SK-N-SH (cell line): ENCODE results near the gene NANS. TPM values are rescaled to one million over a fixed set of nuclear protein-coding genes. Genes with fewer than 3 reads are reported as not detected.

Source experiments
- CTCF ChIA-PET: fragments of 300-600, 350-600 bp; formaldehyde crosslinking; extraction: SDS; loops from one replicate; lab custom pipeline; 2021; lab: Yijun Ruan, JAX
- POLR2A ChIA-PET: fragments of 350-600 bp; sonication (Branson Sonifier 250); formaldehyde crosslinking; extraction: SDS; loops from one replicate; lab custom pipeline; 2020; ENCODE audit warnings: antibody characterized with exemption, inconsistent platforms; lab: Yijun Ruan, JAX
- DNase-seq: peaks from one replicate; pipeline ENCODE4 v3.0.0; 2012
- H2AFZ ChIP-seq: fragments of 200-600 bp; sonication (generic); 2 replicates; pipeline ENCODE4 v1.8.1; 2016; ENCODE audit warnings: antibody characterized with exemption, mild to moderate bottlenecking, low read depth
- H3F3A ChIP-seq: fragments of 200-600 bp; sonication (generic); replicated peaks from 2 replicates; pipeline ENCODE3; 2016; ENCODE audit warnings: antibody characterized with exemption, mild to moderate bottlenecking; ENCODE audit not compliant: insufficient read depth
- H3K27ac ChIP-seq, 2 experiments: fragments of 200-500 bp in 1 of 2; fragments of 200-600 bp in 1 of 2; sonication (Bioruptor generic) in 1 of 2; sonication (generic), shearing (Covaris generic) in 1 of 2; 2 replicates each; pipeline versions ENCODE4 v1.5.1 to v1.6.1; 2014 to 2016; ENCODE audit warnings: low read depth in 2 of 2, inconsistent platforms in 1 of 2, low read length in 1 of 2, mild to moderate bottlenecking in 1 of 2, mixed read lengths in 1 of 2
- H3K27me3 ChIP-seq: fragments of 200-600 bp; sonication (generic), shearing (Covaris generic); 2 replicates; pipeline ENCODE4 v1.6.1; 2016; ENCODE audit warnings: mixed run types; ENCODE audit not compliant: insufficient read depth
- H3K36me3 ChIP-seq, 2 experiments: fragments of 200-500 bp in 1 of 2; fragments of 200-600 bp in 1 of 2; sonication (Bioruptor generic) in 1 of 2; sonication (generic) in 1 of 2; replicated peaks in 1 of 2; 2 replicates each; pipeline versions ENCODE3 to v1.5.1; 2014 to 2016; ENCODE audit warnings: low read length in 1 of 2, mild to moderate bottlenecking in 1 of 2; ENCODE audit not compliant: insufficient read depth in 2 of 2, control insufficient read depth in 1 of 2
- H3K4me1 ChIP-seq, 2 experiments: fragments of 200-500 bp in 1 of 2; fragments of 200-600 bp in 1 of 2; sonication (Bioruptor generic) in 1 of 2; sonication (generic), shearing (Covaris generic) in 1 of 2; 2 replicates each; pipeline versions ENCODE4 v1.5.1 to v1.6.1; 2014 to 2016; ENCODE audit warnings: low read depth in 1 of 2, low read length in 1 of 2, mixed run types in 1 of 2; ENCODE audit not compliant: insufficient read depth in 2 of 2, control insufficient read depth in 1 of 2
- H3K4me2 ChIP-seq: fragments of 200-600 bp; sonication (generic), shearing (Covaris generic); 2 replicates; pipeline ENCODE4 v1.6.1; 2017; ENCODE audit warnings: mixed run types
- H3K4me3 ChIP-seq, 2 experiments: fragments of 200-500 bp in 1 of 2; fragments of 200-600 bp in 1 of 2; sonication (Bioruptor generic) in 1 of 2; sonication (generic), shearing (Covaris generic) in 1 of 2; 2 replicates each; pipeline versions ENCODE4 v1.5.1 to v1.8.1; 2014 to 2016; ENCODE audit warnings: low read depth in 2 of 2, inconsistent platforms in 1 of 2, low read length in 1 of 2, mild to moderate bottlenecking in 1 of 2, mixed read lengths in 1 of 2, moderate library complexity in 1 of 2
- H3K79me2 ChIP-seq: fragments of 200-600 bp; sonication (generic); 2 replicates; pipeline ENCODE4 v1.8.1; 2017; ENCODE audit warnings: mild to moderate bottlenecking; ENCODE audit not compliant: insufficient read depth
- H3K9ac ChIP-seq: fragments of 200-600 bp; sonication (generic); 2 replicates; pipeline ENCODE4 v1.6.1; 2017; ENCODE audit warnings: mixed run types
- H3K9me2 ChIP-seq: fragments of 200-600 bp; sonication (generic); 2 replicates; pipeline ENCODE4 v1.6.1; 2017; ENCODE audit warnings: mixed run types
- H3K9me3 ChIP-seq: fragments of 200-600 bp; sonication (generic); 2 replicates; pipeline ENCODE4 v1.6.1; 2017; ENCODE audit warnings: mixed run types, mild to moderate bottlenecking, moderate library complexity
- H4K20me1 ChIP-seq: fragments of 200-600 bp; sonication (generic); 2 replicates; pipeline ENCODE4 v1.6.1; 2017; ENCODE audit warnings: mild to moderate bottlenecking, mixed run types; ENCODE audit not compliant: insufficient read depth
- CTCF ChIP-seq: fragments of 200-600 bp; sonication (generic); IDR thresholded peaks from 2 replicates; pipeline ENCODE4 v1.6.1; 2017; ENCODE audit warnings: antibody characterized with exemption, mild to moderate bottlenecking, moderate library complexity
- ELF1 ChIP-seq: IDR thresholded peaks from 2 replicates; pipeline ENCODE4 v1.4.0; 2012
- EP300 ChIP-seq, 2 experiments: IDR thresholded peaks; 2 replicates each; pipeline versions ENCODE4 v1.4.0 to v1.6.1; 2012; ENCODE audit warnings: borderline replicate concordance in 1 of 2, low read depth in 1 of 2, low read length in 1 of 2
- FOSL2 ChIP-seq: IDR thresholded peaks from 2 replicates; pipeline ENCODE4 v1.4.0; 2012; ENCODE audit warnings: low read depth, mild to moderate bottlenecking, moderate library complexity, borderline replicate concordance
- GABPA ChIP-seq: IDR thresholded peaks from 2 replicates; pipeline ENCODE4 v1.4.0; 2012; ENCODE audit warnings: low read depth, mild to moderate bottlenecking
- IRF3 ChIP-seq: fragments of 150-350 bp; IDR thresholded peaks from 2 replicates; pipeline ENCODE4 v1.6.1; 2016; ENCODE audit warnings: mild to moderate bottlenecking, low read depth, low read length
- MAX ChIP-seq: IDR thresholded peaks from 2 replicates; pipeline ENCODE4 v1.4.0; 2012; ENCODE audit warnings: low read depth
- MXI1 ChIP-seq: IDR thresholded peaks from 2 replicates; pipeline ENCODE4 v1.6.1; 2012; ENCODE audit warnings: mild to moderate bottlenecking, low read depth, low read length, improper control_type of control experiment
- NFIC ChIP-seq: IDR thresholded peaks from 2 replicates; pipeline ENCODE4 v1.4.0; 2012; ENCODE audit warnings: borderline replicate concordance
- NRF1 ChIP-seq: IDR thresholded peaks from 2 replicates; pipeline ENCODE4 v1.6.1; 2012; ENCODE audit warnings: low read depth, mild to moderate bottlenecking, low read length
- PBX3 ChIP-seq: IDR thresholded peaks from 2 replicates; pipeline ENCODE4; 2012
- POLR2AphosphoS5 ChIP-seq: IDR thresholded peaks from 2 replicates; pipeline ENCODE4 v1.6.1; 2012; ENCODE audit warnings: low read depth, low read length
- RAD21 ChIP-seq: IDR thresholded peaks from 2 replicates; pipeline ENCODE4 v1.6.1; 2012; ENCODE audit warnings: mild to moderate bottlenecking, low read length
- REST ChIP-seq: IDR thresholded peaks from 2 replicates; pipeline ENCODE4 v1.6.1; 2012; ENCODE audit warnings: mild to moderate bottlenecking, low read depth, low read length, moderate library complexity
- RFX5 ChIP-seq: IDR thresholded peaks from 2 replicates; pipeline ENCODE4 v1.6.1; 2012; ENCODE audit warnings: mild to moderate bottlenecking, improper control_type of control experiment, low read length
- RXRA ChIP-seq: IDR thresholded peaks from 2 replicates; pipeline ENCODE4 v1.4.0; 2012; ENCODE audit warnings: low read depth, mild to moderate bottlenecking, borderline replicate concordance
- SIN3A ChIP-seq: IDR thresholded peaks from 2 replicates; pipeline ENCODE4 v1.6.1; 2012; ENCODE audit warnings: low read depth, mild to moderate bottlenecking, low read length, moderate library complexity, borderline replicate concordance
- TAF1 ChIP-seq: IDR thresholded peaks from 2 replicates; pipeline ENCODE4 v1.6.1; 2012; ENCODE audit warnings: low read depth, mild to moderate bottlenecking, low read length, moderate library complexity, borderline replicate concordance
- TCF12 ChIP-seq: IDR thresholded peaks from 2 replicates; pipeline ENCODE4 v1.4.0; 2012
- TEAD4 ChIP-seq: IDR thresholded peaks from 2 replicates; pipeline ENCODE4 v1.4.0; 2012; ENCODE audit warnings: mild to moderate bottlenecking, borderline replicate concordance; ENCODE audit not compliant: insufficient read depth
- USF2 ChIP-seq: fragments of 150-350 bp; IDR thresholded peaks from 2 replicates; pipeline ENCODE4 v1.6.1; 2017; ENCODE audit warnings: antibody characterized with exemption, low read length, low read depth, borderline replicate concordance
- YY1 ChIP-seq: IDR thresholded peaks from 2 replicates; pipeline ENCODE4 v1.4.0; 2012; ENCODE audit warnings: low read depth, mild to moderate bottlenecking
- whole genome bisulfite sequencing: methylation state at CpG from one replicate; pipeline ENCODE4 v1.1.6; 2017; ENCODE audit warnings: low lambda C conversion rate; 5-methylcytosine and 5-hydroxymethylcytosine counted together
- polyA plus RNA-seq, 3 experiments: library from polyadenylated mRNA; depleted of rRNA; stranded (reverse); fragments of >200 nt; gene quantifications; 2 replicates each; pipeline ENCODE4 v1.2.3, GENCODE V29; 2012

Gene NANS
- polyA plus RNA-seq (2012; rRNA removed): 53.5 and 61.3 TPM in 2 replicates
- polyA plus RNA-seq (2012; cell fraction: cytosol; rRNA removed): 48.8 and 53.9 TPM in 2 replicates
- polyA plus RNA-seq (2012; cell fraction: nucleus; rRNA removed): 37.0 and 46.0 TPM in 2 replicates

- Histone ChIP-seq H3K27ac (peak within 1 kb of the TSS; percentile 81 to 85), H3K27me3 (no peaks in the 10 kb centered on the region), H3K4me3 (peak within 1 kb of the TSS; percentile 67 to 96), H3K4me1 (peaks cover 3 to 12% of the 10 kb centered on the region in 2 experiments; a peak in 2 of 4 replicates), H2AFZ (peak within 1 kb of the TSS; percentile 85), H3K4me2 (peak within 1 kb of the TSS; percentile 82), H3K9me2 (no peaks in the 10 kb centered on the region), H3F3A (peaks cover 8% of the 10 kb centered on the region), H3K36me3 (peaks cover 2 to 9% of the 10 kb centered on the region in 2 experiments), H3K9me3 (no peaks in the 10 kb centered on the region), H4K20me1 (no peaks in the 10 kb centered on the region), H3K79me2 (peaks cover 44% of the 10 kb centered on the region), H3K9ac (peak within 1 kb of the TSS; percentile 76)
- POLR2A ChIA-PET: interaction anchor here (1.0 to 2.8 kb wide), 3 partner anchors 73 to 199 kb away, joined by 3 to 17 read pairs (median 11); partner anchors contain the start of genes ANP32B, TBC1D2 and TRMO
- CTCF ChIA-PET: interaction anchor here (0.7 to 3.9 kb wide), 8 partner anchors 12 to 492 kb away, joined by 3 to 22 read pairs (median 5); partner anchors contain the start of genes TRIM14 and TRMO
- peak; percentile 98 for DNase-seq
- WGBS: under 1% methylated on average over 15 of the region's 80 CpGs
- TF ChIP-seq IRF3 (no peak), USF2 (no peak), MAX (peak; percentile 80), MXI1 (peak; percentile 72; the same call in 1 of the 2 replicates), GABPA (no peak), PBX3 (no peak), NFIC (no peak), YY1 (0 out of 2 replicates have a peak, but pooled peaks have one; percentile 21), RXRA (no peak), REST (no peak), FOSL2 (0 out of 2 replicates have a peak, but pooled peaks have one; percentile 1), ELF1 (no peak), RAD21 (peak; percentile 33), RFX5 (no peak), TAF1 (peak; percentile 79; the same call in 1 of the 2 replicates), NRF1 (peak; percentile 76), EP300 (IDR thresholded peaks at IDR 0.05; ENCODE audit: borderline replicate concordance in 1 of 2, low read depth in 1 of 2, low read length in 1 of 2) (peak in 1 of 2 experiments; percentile 41; a peak in 1 of 4 replicates), TEAD4 (no peak), CTCF (peak; percentile 18; the same call in 1 of the 2 replicates), POLR2AphosphoS5 (peak; percentile 93), SIN3A (peak; percentile 80; the same call in 1 of the 2 replicates), TCF12 (no peak)
Measured at GRCh38 chr9:98056269-98057137, at the start of gene NANS. Gene NANS (plus strand): TSS chr9:98056732. CDS start chr9:98056809, 77 bp downstream.
